ENCODE results near the gene CD164L2. TPM values are rescaled to one million over a fixed set of nuclear protein-coding genes. Genes with fewer than 3 reads are reported as not detected.

Gene CD164L2
- total RNA-seq, 2 donors from 2014 or later = 1.6 to 1.8 TPM

DNA sequence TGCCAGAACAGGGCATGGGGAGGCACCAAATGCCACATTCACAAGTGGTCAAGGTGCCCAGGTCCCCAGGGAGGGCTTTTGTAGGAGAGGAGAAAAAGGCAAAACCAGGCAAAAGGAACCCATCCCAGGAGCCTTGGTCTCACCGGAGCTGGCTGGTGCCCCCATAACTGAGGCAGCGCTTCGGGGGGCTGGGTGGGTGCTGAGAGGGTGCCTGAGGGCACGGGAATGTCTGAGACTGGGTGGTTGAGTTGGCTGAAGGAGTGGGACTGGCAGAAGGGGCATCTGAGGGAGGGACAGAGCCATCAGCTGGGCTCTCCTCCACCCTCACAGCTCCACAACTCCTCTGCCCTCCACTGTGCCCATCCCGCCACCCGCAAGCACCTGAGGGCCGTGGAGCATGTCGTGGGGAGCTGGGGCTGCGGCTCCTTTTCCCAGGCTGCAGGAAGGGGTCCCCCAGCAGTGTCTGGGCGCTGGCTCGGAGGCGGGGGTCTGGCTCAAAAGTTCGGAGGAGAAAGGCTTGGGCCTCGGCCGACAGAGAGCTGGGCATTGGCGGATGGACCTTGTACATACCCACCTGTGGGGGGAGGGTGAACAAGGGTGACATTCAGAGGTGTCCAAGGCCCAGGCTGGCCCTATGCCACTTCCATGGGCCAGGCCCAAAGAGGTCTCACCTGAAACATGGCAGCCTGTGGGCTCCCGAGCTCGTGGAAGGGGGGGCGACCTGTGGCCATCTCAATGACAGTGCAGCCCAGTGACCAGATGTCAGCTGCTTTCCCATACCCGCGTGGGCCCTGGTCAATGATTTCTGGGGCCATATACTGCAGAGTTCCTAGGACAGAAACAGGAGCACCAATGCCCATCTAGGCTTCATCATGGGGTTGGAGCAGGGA lies 24.9 kb downstream of the CD164L2 start:
- no peak overlapping the region for H3K27ac Mint-ChIP-seq
- Histone ChIP-seq H3K4me1 (ENCODE audit: control insufficient read depth, insufficient read depth, low read length) (no peaks in the 10 kb centered on the region), H3K27ac (ENCODE audit: low read depth, low read length) (no peak overlapping the region), H3K36me3 (ENCODE audit: control insufficient read depth, insufficient read depth, low read length) (no peaks in the 10 kb centered on the region), H3K4me3 (ENCODE audit: low read length) (no peak overlapping the region), H3K9me3 (ENCODE audit: control insufficient read depth, low read length) (no peaks in the 10 kb centered on the region), H3K27me3 (ENCODE audit: control insufficient read depth, insufficient read depth, low read length, poor library complexity, severe bottlenecking) (peaks cover 44% of the 10 kb centered on the region), H3K9ac (ENCODE audit: extremely low read depth, low read length, poor library complexity, severe bottlenecking) (no peak overlapping the region)
- no peak overlapping the region for H3K4me3 Mint-ChIP-seq
- H3K4me1 Mint-ChIP-seq = peaks cover 4% of the 10 kb centered on the region
- TF ChIP-seq CTCF (conservative IDR thresholded peaks at IDR 0.05) = no peak
- peaks cover 54% of the 10 kb centered on the region for H3K27me3 Mint-ChIP-seq (ENCODE audit: insufficient read depth)
- peaks cover 5% of the 10 kb centered on the region for H3K36me3 Mint-ChIP-seq (ENCODE audit: low read depth)
- no peaks in the 10 kb centered on the region for H3K9me3 Mint-ChIP-seq
- no peak for DNase-seq
- WGBS, 2 experiments (ENCODE audit: insufficient coverage in 1 of 2, insufficient read length in 1 of 2) = 91 to 97% methylated on average over 10 to 21 of the region's 21 CpGs

- Histone ChIP-seq H3K27ac (ENCODE audit: low read depth, low read length) (no peak overlapping the region), H3K4me1 (ENCODE audit: control insufficient read depth, insufficient read depth, low read length) (no peaks in the 10 kb centered on the region), H3K36me3 (ENCODE audit: control insufficient read depth, insufficient read depth, low read length) (no peaks in the 10 kb centered on the region), H3K9ac (ENCODE audit: extremely low read depth, low read length, poor library complexity, severe bottlenecking) (no peak overlapping the region), H3K27me3 (ENCODE audit: control insufficient read depth, insufficient read depth, low read length, poor library complexity, severe bottlenecking) (peaks cover 44% of the 10 kb centered on the region), H3K9me3 (ENCODE audit: control insufficient read depth, low read length) (no peaks in the 10 kb centered on the region), H3K4me3 (ENCODE audit: low read length) (no peak overlapping the region)
- peak; percentile 95 for DNase-seq
- H3K4me3 Mint-ChIP-seq = peak overlapping the region; percentile 9
- peaks cover 4% of the 10 kb centered on the region for H3K4me1 Mint-ChIP-seq
- WGBS, 2 experiments (ENCODE audit: insufficient coverage in 1 of 2, insufficient read length in 1 of 2) = 34 to 37% methylated on average over 17 to 40 of the region's 40 CpGs
- H3K27me3 Mint-ChIP-seq (ENCODE audit: insufficient read depth) = peaks cover 50% of the 10 kb centered on the region
- no peak overlapping the region for H3K27ac Mint-ChIP-seq
- no peaks in the 10 kb centered on the region for H3K9me3 Mint-ChIP-seq
- peaks cover 5% of the 10 kb centered on the region for H3K36me3 Mint-ChIP-seq (ENCODE audit: low read depth)
- TF ChIP-seq CTCF (conservative IDR thresholded peaks at IDR 0.05) = peak; percentile 99
Measured at GRCh38 chr1:27357281-27358037, 25.7 kb downstream of the CD164L2 start.

DNA sequence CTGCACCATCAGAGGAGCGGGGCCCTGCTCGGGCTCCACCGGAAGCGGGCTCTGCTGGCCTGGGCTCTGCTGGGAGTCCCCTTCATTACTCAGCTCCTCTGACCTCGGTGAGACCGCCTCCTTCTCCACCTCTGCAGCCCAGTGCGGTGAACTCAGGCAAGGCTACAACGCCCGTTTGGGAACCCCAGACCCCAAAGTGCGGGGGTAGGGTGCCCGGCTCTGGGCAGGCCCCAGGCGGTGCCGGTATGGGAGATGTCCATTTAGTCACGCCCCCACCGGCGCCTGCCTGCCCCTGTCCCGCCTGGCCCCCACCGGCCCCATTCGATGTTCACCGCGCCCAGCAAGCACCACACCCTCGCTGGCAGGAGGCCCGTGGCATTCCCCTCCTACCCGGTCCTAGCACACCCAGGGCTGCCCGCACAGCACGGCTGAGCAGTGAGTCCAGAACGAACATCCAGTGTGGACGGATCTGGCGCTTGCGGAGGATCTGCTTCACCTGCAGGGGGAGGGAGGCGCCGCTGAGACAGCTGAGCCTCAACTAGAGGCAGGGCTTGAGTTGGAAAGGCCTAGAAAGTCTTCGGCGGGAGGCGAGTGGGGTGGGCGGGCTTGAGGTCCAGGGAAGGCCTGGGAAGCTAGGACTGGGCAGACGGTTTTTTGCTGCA lies 26.4 kb downstream of the CD164L2 start:
- TF ChIP-seq CTCF (conservative IDR thresholded peaks at IDR 0.05) = no peak
- Histone ChIP-seq H3K9me3 (ENCODE audit: control insufficient read depth, low read length) (no peaks in the 10 kb centered on the region), H3K4me1 (ENCODE audit: control insufficient read depth, insufficient read depth, low read length) (no peaks in the 10 kb centered on the region), H3K36me3 (ENCODE audit: control insufficient read depth, insufficient read depth, low read length) (no peaks in the 10 kb centered on the region), H3K4me3 (ENCODE audit: low read length) (no peak overlapping the region), H3K9ac (ENCODE audit: extremely low read depth, low read length, poor library complexity, severe bottlenecking) (no peak overlapping the region), H3K27ac (ENCODE audit: low read depth, low read length) (no peak overlapping the region), H3K27me3 (ENCODE audit: control insufficient read depth, insufficient read depth, low read length, poor library complexity, severe bottlenecking) (peaks cover 42% of the 10 kb centered on the region)
- H3K36me3 Mint-ChIP-seq (ENCODE audit: low read depth) = peaks cover 5% of the 10 kb centered on the region
- DNase-seq = no peak
- H3K4me3 Mint-ChIP-seq = peak overlapping the region; percentile 9
- H3K9me3 Mint-ChIP-seq = no peaks in the 10 kb centered on the region
- no peak overlapping the region for H3K27ac Mint-ChIP-seq
- WGBS, 2 experiments (ENCODE audit: insufficient coverage in 1 of 2, insufficient read length in 1 of 2) = 90 to 92% methylated on average over 23 to 37 of the region's 37 CpGs
- H3K27me3 Mint-ChIP-seq (ENCODE audit: insufficient read depth) = peaks cover 43% of the 10 kb centered on the region
- H3K4me1 Mint-ChIP-seq = peaks cover 4% of the 10 kb centered on the region

All from endodermal cell (in vitro differentiated cells).